Transverse colon (tissue), 4 donors: ENCODE data around the gene TAS2R43. TPM values are rescaled to one million over a fixed set of nuclear protein-coding genes. Genes with fewer than 3 reads are reported as not detected.

Experiments used
- small RNA-seq, 4 donors: library from RNA; depleted of rRNA; stranded (forward); fragments of <200 nt; gene quantifications; one replicate each; pipeline ENCODE3, GENCODE V24; 2016
- total RNA-seq, 4 donors: library from RNA; depleted of rRNA; stranded (reverse); fragments of >200 nt; gene quantifications; one replicate each; pipeline ENCODE4 v1.1.0, GENCODE V29; 2016

Gene TAS2R43
- total RNA-seq, 4 donors from 2014 or later = 2.5 to 5.6 (median 5.1) TPM; not detected in 1

Small RNAs within 50 kb of the gene (small RNA-seq; reads per million reads assigned to genes)
- gene AC018630.1 = 0 reads per million in 4 donors

Other genes starting within 250 kb of the TAS2R43 start
- 1 to 10 TPM in 2 of 4 donors, not detected in 2; 1.1 to 2.6 TPM for gene PRR4, start 242.8 kb downstream of the TAS2R43 start, total RNA-seq
- 10 to 100 TPM in 3 of 4 donors, 1 to 10 TPM in 1; 4.8 to 64.8 (median 32.2) TPM for gene PRH1, start 208.1 kb downstream of the TAS2R43 start, total RNA-seq
- gene TAS2R13, start 182.8 kb downstream of the TAS2R43 start, total RNA-seq = 1 to 10 TPM in 2 of 4 donors, not detected in 2; 1.5 to 6.2 TPM
- gene PRH2, start 163.1 kb downstream of the TAS2R43 start, total RNA-seq = not detected
- gene TAS2R14, start 153.1 kb downstream of the TAS2R43 start, total RNA-seq = 1 to 10 TPM in 3 of 4 donors, not detected in 1; 1.5 to 5.1 (median 3.8) TPM
- gene TAS2R50, start 105.4 kb downstream of the TAS2R43 start, total RNA-seq = 1 to 10 TPM in 3 of 4 donors, not detected in 1; 4.1 to 7.1 (median 4.9) TPM
- 1 to 10 TPM in 3 of 4 donors, not detected in 1; 2.6 to 6.0 (median 5.6) TPM for gene TAS2R20, start 94.0 kb downstream of the TAS2R43 start, total RNA-seq
- gene TAS2R19, start 69.7 kb downstream of the TAS2R43 start, total RNA-seq = 1 to 10 TPM; 1.4 to 9.2 (median 5.0) TPM
- 10 to 100 TPM in 3 of 4 donors, 1 to 10 TPM in 1; 4.5 to 27.5 (median 15.0) TPM for gene TAS2R31, start 60.9 kb downstream of the TAS2R43 start, total RNA-seq
- 1 to 10 TPM in 2 of 4 donors, not detected in 2; 2.4 to 3.8 TPM for gene TAS2R46, start 30.0 kb downstream of the TAS2R43 start, total RNA-seq
- 10 to 100 TPM in 2 of 4 donors, 1 to 10 TPM in 2; 1.4 to 23.2 (median 12.3) TPM for gene TAS2R30, start 42.3 kb upstream of the TAS2R43 start, total RNA-seq
- gene SMIM10L1, start 78.9 kb upstream of the TAS2R43 start, total RNA-seq = 10 to 100 TPM in 1 of 4 donors, 1 to 10 TPM in 3; 5.2 to 17.2 (median 8.9) TPM
- gene TAS2R42, start 94.6 kb upstream of the TAS2R43 start, total RNA-seq = not detected
- not detected for gene PRB3, start 177.4 kb upstream of the TAS2R43 start, total RNA-seq
- not detected for gene PRB4, start 218.1 kb upstream of the TAS2R43 start, total RNA-seq